GM12892 (cell line): Measurements from ENCODE around the gene OPRM1.
"Not testable (repeated sequence)": the region's sequence is repeated elsewhere in the genome, so short reads cannot be mapped to it uniquely, and the experiment has no call there.

ENCODE experiments used
- DNase-seq: peaks from one replicate; pipeline ENCODE4 v3.0.0; 2011; ENCODE audit not compliant: insufficient read length
- FAIRE-seq: peaks from 2 replicates; lab custom pipeline; 2011; peaks lifted over from hg19 to GRCh38; lab: Jason Lieb, UNC
- POLR2A ChIP-seq: IDR thresholded peaks from 2 replicates; pipeline ENCODE4 v1.6.1; 2011; ENCODE audit warnings: low read depth, low read length, control low read depth
- POLR2AphosphoS5 ChIP-seq: IDR thresholded peaks from 2 replicates; pipeline ENCODE4 v1.6.1; 2011; ENCODE audit warnings: low read depth, low read length, control low read depth
- TAF1 ChIP-seq: IDR thresholded peaks from 2 replicates; pipeline ENCODE4 v1.6.1; 2011; ENCODE audit warnings: low read depth, mild to moderate bottlenecking, control low read depth, low read length, borderline replicate concordance

The OPRM1 gene

DNA sequence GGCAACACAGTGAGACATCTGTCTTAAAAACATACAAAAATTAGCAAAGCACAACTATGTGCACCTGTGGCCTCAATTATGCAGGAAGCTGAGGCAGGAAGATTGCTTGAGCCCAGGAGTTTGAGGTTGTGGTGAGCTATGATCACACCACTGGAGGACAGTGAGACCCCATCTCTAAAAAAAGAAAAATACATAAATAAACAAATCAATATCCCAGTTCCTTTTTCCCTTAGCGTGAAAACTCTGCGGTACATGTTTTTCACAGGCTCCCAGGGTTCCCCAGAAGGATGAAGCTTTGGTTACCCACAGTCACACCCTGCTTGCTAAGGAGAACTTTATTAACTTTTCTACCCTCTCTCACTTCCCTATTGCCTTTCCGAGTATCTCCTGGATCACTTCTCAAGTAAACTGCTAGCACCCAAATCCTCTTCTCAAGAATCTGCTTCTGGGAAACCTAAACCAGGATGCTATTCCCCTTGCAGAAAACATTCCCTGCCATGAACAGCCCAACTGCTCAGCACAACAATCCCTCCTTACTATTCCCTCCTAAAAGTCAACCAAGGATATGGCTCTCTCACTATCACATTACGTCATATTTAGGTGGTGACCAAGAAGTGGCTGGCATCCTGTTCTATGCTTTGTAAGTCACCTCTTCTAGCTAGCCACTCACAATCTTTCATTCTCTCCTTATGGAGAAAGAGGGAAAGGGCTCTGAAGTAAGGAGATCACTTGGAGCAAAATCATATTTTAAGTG lies 195.2 kb downstream of the OPRM1 start:
- no peak for TF ChIP-seq POLR2A
- no peak for TF ChIP-seq POLR2AphosphoS5
- no peak for TF ChIP-seq TAF1
- FAIRE-seq (no peak), DNase-seq (no peak)

DNA sequence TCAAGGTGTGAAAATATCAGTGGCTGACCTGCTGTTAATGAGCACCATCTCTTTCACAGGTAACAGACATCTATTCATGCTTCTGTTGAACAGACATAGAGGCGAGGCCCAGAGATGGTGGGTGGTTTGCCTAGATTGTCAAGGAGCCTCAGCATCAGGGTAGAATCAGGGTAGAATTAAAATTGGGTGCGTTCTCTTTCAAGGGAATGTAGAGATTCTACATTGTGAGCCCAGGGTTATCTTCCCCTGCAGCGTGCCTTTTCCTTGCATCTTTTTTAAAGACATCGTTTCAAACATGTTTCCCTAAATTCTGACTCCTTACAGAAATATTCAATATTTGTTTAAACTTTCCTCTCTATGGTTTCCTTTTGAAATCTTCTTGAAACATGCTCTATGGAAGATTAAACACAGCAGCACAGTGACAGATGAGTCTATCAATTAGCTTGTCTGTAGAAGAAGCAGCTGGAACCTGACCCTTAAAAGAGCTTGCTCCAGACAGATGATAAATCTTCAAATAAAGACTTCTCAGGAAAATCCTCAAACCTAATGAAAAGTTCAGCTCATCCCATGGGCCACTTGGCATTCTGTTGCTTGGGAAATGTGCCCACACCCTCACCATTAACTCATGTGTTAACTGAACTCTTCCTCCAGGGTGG lies 197.7 kb downstream of the OPRM1 start:
- FAIRE-seq: no peak
- DNase-seq: no peak
- no peak for TF ChIP-seq TAF1
- TF ChIP-seq POLR2AphosphoS5: no peak
- TF ChIP-seq POLR2A: no peak

GRCh38 chr6:154238831-154239230 lies 199.8 kb downstream of the OPRM1 start:
- TF ChIP-seq TAF1 (no peak), POLR2AphosphoS5 (no peak), POLR2A (no peak)
- FAIRE-seq (no peak), DNase-seq (no peak)

GRCh38 chr6:154239392-154239791 lies 200.4 kb downstream of the OPRM1 start:
- FAIRE-seq (no peak), DNase-seq (no peak)
- TF ChIP-seq POLR2A (no peak), TAF1 (no peak), POLR2AphosphoS5 (no peak)

GRCh38 chr6:154241061-154241460 lies 202.0 kb downstream of the OPRM1 start:
- DNase-seq, FAIRE-seq: not testable (repeated sequence)

DNA sequence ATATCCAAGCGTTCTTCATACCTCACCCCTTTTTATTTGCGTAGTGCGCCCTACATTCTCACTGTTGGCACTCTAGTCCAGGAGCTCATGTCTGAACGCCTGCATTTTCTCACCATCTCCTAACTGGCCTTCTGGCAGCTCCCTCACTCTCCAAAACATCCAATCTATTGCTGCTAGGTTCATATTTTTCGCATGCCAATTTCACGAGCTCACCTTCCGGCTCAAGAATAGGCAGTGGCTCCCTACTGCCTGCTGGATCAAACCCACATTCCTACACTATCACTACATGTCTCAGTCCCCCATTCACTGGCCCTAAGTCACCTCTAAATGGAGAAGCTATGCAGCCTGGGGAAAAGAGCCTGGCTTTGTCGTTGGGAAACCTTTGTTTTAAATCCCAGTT lies 202.5 kb downstream of the OPRM1 start:
- DNase-seq: no peak
- no peak for FAIRE-seq
- TF ChIP-seq POLR2AphosphoS5: no peak
- no peak for TF ChIP-seq POLR2A
- no peak for TF ChIP-seq TAF1

DNA sequence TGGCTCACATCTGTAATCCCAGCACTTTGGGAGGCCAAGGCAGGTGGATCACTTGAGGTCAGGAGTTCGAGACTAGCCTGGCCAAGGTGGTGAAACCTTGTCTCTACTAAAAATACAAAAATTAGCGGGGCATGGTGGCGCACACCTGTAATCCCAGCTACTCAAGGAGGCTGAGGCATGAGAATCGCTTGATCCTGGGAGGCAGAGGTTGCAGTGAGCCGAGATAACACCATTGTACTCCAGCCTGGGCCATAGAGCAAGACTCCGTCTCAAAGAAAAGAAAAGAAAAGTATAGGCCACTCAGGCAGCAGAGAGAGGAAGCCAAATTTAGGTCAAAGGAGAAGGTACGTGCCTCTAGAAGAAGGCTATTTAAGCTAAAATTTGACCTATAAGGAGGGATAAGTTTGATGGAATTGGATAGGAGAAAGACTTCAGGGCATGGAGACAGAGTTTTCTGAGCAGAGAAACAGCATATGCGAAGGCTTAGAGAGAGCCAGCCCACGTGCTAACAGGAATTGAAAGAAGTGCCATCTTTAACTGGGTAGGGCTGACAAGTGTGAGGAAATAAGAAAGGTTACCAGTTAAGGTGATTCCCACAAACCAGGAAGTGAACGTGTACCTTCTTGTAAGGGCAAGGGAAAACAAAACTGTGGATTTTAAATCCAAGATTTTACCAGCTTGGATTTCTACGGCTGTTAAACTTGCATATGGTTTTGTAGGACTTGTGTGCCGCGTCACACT lies 203.7 kb downstream of the OPRM1 start:
- TF ChIP-seq TAF1 (no peak), POLR2A (no peak), POLR2AphosphoS5 (no peak)
- no peak for FAIRE-seq
- DNase-seq: no peak

DNA sequence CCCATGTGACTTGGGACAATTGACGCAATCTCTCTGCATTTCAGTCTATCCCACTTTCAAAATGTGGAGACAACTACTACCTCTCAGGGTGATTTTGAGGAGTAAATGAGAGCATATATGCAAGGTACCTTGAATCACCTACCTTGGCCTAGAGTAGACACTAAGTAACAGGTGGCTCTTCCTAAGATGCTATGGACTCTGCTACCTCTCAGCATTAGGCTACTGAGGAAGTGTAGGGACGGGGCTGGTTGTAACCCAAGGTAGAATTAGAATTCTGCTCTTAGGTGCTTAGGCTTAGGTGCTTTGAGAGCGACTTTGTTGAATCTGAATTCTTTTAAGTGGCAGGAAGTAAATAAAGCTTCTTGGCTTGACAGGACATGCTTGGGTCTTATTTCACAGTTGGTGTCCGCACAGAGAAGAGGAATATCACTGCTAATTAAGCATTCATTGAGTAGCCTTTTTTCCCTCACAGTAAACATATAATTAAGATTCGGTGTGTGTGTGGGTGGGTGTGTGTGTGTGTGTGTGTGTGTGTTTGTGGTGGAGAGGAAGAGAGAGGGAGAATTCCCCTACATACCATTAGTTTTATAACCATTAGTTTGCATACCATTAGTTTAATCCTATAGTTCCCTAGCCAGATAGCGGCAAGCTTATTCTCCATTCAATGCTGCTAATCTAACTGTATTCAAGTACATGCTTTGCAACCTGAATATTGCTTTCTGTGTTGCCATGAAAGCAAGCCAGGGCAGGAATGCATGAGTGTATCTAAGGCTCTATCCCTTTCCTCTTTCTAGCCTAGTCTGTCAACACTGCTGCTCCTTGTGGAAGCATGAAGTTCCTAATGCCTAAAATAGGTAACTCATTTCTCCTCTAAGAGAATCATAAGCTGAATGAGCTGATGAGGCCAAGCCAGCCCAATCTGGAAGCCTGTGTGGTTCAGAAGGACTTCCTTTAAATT lies 205.0 kb downstream of the OPRM1 start:
- DNase-seq (no peak), FAIRE-seq (no peak)
- TF ChIP-seq POLR2A: no peak
- no peak for TF ChIP-seq TAF1
- no peak for TF ChIP-seq POLR2AphosphoS5

DNA sequence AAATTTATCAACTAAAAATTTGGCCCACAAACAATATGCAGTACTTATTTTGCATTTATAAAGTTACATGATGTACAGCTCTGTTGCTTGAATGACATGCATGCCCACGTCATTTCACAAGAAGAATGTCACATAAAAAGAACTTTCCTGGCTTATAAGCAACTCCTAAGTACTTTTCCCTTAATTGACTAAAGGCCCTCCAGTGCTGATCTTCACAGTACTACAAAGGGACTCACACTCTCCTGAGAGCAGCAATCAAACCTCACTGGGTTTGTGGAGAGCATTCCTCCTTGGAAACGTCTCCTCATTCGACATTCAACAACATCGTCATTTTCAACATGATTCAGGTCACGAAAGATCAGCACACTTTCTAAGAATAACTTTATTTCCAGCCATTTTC lies 206.5 kb downstream of the OPRM1 start:
- FAIRE-seq: no peak
- TF ChIP-seq POLR2AphosphoS5: no peak
- DNase-seq: no peak

DNA sequence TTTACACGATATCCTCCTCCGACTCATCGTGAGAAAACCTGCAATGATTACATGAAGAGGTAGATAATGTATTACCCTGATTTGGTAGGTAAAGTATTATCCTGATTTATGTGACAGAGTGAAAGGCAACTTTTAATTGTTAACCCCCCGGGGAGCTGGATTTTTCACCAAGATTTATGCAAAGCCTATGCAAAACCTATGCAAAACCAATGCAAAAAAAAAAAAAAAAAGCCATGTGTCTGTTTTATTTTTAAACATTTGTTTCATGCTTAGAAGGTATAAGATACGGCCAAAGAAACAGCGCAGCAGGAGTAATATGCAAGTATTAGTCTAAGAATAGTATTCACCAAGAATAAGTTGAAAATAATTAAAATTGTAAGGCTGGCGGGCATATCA lies 207.7 kb downstream of the OPRM1 start:
- no peak for DNase-seq
- FAIRE-seq: no peak
- no peak for TF ChIP-seq POLR2A
- TF ChIP-seq POLR2AphosphoS5: no peak
- no peak for TF ChIP-seq TAF1
